ENCODE measurements around the gene DTX3. TPM values are rescaled to one million over a fixed set of nuclear protein-coding genes. Genes with fewer than 3 reads are reported as not detected.
"Not testable (repeated sequence)": the region's sequence is repeated elsewhere in the genome, so short reads cannot be mapped to it uniquely, and the experiment has no call there.

Gene DTX3
- total RNA-seq, 1 donor from 2014 or later: 31.2 TPM

GRCh38 chr12:57583008-57583831 lies 21.4 kb upstream of the DTX3 start:
- peak; percentile 66 for DNase-seq (ENCODE audit: low spot score)

GRCh38 chr12:57584050-57584449 lies 20.6 kb upstream of the DTX3 start:
- DNase-seq (ENCODE audit: low spot score): no peak

GRCh38 chr12:57584690-57585089 lies 19.9 kb upstream of the DTX3 start:
- no peak for DNase-seq (ENCODE audit: low spot score)

DNA sequence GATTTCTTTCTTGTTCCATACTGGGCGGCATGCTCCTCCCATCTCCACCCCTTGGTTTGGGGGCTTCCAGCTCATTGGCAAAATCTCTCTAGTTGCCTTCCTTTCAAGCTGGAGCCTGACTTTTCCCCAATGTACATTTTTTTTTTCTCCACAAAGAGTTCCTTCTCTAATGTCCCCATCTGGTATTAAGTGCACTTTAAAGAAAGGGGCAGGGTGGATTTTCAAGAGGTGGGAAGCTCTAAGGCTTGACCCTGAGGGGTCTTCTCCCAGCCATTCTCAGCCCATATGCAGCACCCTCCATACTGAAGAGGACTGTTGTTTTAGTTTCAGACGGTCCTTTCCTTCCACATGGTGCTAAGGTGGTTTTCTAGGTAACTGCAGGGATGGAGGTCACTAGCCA lies 19.5 kb upstream of the DTX3 start:
- no peak for DNase-seq (ENCODE audit: low spot score)

DNA sequence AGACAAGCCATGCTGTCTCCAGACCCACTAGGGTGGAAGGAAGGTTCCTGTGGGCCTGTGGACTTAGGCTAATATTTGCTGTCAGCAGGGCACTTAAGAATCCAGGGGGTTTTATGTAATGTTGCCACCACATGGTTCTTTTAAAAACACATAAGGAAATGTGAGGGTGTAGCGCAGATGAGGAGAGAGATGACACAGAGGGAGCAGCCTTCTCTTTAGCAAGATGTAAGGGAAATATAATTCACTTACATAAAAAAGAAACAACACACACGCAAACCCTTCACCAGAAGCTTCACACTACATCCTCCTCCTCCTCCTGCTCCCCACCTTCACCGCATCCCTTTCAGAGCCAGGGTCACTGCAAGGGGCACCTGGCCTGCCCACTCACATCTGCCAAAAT lies 18.5 kb upstream of the DTX3 start:
- no peak for DNase-seq (ENCODE audit: low spot score)

DNA sequence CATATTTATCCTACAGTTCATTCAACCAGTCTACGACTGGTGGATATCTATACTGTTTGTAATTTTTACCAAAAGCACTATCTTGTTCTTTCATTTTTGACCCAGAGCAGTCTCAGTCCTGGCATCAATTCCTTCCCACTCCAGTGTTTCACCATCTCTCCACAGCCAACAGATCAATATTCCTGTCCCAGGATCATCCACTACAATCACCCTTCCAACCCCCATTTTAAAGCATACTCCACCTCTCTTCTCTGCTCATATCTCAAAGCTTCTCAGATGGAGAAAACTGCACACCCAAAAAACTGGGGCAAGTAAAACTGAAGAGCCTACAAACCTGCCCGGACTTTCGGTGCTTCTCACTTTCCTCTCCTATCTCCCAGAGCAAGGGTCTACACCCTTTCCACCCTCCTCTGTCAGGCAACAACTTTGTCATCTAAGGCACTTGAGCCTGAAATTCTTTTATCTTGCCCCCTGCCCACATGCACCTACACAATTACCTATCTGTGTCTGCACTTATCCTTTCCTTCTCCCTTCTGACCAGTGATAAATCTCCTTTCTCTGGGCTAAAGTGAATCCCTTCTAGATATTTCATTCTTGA lies 17.7 kb upstream of the DTX3 start:
- no peak for DNase-seq (ENCODE audit: low spot score)

GRCh38 chr12:57588951-57589610 lies 15.5 kb upstream of the DTX3 start:
- DNase-seq (ENCODE audit: low spot score): not testable (repeated sequence)

GRCh38 chr12:57590479-57590863 lies 14.2 kb upstream of the DTX3 start:
- DNase-seq (ENCODE audit: low spot score): no peak

GRCh38 chr12:57590864-57591781 lies 13.5 kb upstream of the DTX3 start, which contains the start of gene PIP4K2C:
Gene PIP4K2C (plus strand): TSS chr12:57591192. CDS start chr12:57591290, 98 bp downstream.
- DNase-seq (ENCODE audit: low spot score): peak; percentile 79

DNA sequence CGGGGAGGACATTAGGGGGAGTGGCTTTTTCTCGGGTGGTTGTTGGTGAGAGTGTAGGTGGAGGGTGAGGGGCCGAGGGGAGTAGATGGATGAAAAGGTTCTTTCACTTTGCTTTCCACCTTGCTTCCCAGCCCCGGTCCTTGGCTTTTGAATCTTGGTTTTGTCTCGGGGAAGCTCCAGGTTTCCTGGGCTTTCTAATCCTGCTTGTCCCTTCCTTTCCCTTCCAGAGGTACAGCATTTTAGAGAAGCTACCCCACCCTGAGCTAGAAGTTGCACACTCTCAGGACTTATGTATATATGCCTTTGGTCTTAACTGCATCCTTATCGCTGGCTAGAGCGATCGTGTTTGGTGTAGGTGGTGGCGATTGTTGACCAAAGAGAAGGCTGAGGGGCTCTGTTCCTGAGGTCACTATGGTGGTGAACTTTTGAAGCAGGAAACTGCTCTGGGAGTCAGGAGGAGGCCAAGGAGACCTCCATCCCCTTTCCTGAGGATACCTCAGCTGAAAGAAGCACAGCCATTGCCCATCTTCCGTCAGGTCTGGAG lies 12.8 kb upstream of the DTX3 start:
- DNase-seq (ENCODE audit: low spot score): no peak

DNA sequence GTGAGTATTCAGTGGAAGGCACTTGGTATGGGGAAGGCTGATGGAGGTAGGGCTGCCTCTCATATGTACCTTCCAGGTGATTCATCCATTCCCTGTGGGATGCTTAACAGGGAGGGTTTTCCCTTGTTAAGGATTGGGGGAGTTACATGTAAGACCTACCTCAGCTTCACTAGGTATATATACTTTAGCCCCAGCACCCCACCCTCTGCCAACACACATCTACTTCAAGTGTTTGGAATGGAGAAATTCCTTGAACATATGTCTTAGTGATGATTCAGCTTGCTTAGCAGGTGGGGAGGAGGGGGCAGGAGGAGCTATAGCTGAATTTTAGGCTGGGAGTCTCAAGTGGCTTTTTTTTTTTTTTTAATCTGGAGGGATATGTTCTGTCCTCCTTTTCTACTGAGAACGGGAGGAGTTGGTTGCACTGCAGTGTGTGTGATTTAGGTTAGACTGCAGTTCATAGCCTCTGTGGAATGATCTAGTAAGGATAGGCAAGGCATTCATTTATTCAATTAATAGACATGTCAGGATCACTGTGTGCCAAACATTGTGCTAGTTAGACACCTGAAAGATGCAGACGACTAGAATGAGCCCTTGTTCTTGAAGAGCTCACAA lies 12.0 kb upstream of the DTX3 start:
- no peak for DNase-seq (ENCODE audit: low spot score)

DNA sequence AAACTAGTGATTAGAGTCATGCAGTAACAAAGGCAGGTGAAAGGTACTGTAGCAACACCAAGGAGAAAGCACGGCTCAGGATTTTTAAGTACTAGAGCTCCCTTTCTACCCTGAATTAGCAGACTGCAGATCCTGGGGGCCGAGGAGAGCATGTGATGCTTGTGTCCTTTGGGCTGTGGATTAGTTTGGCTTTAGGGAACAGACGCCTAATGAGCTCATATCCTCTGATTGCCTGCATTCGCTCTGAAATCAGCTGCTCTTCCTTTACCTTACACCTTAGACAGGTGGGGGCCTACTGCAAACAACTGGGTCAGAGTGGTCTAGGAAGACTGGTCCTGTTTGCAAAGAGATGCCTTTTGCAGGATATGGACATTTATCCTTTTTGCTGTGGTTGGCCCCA lies 11.4 kb upstream of the DTX3 start:
- DNase-seq (ENCODE audit: low spot score): no peak

DNA sequence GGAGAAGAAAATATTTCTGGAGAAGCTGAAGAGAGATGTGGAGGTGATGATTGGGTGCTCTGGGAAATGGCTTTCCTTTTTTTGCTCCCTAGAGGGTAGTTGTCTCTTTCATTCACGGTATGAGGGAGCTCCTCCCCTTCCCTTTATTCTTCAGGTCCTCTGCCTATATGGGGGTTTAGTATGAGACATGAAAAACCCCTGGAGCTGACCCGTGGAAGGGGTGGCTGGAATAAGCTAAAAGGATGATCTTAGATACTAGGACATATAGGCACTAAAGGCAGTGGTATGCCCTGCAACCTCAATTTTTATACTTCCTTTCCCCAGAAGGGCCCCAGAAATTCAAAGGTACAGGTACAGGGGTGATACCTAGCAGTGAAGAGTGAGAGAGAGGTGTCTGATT lies 4.2 kb upstream of the DTX3 start:
- no peak for DNase-seq (ENCODE audit: low spot score)

DNA sequence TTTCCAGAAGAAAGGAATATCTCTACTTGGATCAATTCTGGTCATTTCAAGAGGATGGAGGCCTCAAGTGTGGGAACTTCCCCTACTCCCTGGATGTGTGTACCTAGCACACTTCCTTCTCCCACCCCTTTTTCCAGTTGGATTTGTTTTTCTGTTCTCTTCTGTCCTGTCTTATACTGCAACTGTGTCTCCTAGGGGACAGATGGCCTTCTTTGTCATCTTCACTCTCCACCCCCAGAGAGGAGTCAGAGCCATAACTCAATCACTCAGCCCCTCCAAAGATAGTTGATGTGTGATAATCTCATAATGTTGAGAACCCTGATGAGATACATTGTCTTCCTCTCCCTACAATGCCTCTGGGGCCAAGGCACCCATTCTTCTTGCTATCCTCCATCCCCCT lies 2.1 kb upstream of the DTX3 start:
- no peak for DNase-seq (ENCODE audit: low spot score)

DNA sequence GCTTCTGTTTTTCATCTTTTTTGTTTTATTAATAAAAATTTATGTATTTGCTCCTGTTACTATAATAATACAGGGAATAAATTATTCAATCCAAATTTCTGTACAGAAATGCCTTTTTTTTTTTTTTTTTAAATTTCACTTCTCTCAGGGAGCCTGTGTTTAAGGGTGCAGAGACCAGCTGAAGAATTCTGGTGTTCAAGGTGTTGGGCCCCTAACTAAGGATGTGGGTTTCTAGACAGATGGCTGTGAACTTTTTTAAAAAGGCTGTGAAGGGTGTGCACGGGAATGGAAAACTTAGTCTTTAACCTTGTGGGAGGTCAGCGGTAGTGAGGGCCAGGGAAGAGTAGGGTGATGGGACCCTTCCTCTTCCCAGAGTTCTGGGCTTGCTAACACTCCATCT lies 1.3 kb upstream of the DTX3 start:
- DNase-seq (ENCODE audit: low spot score): no peak

DNA sequence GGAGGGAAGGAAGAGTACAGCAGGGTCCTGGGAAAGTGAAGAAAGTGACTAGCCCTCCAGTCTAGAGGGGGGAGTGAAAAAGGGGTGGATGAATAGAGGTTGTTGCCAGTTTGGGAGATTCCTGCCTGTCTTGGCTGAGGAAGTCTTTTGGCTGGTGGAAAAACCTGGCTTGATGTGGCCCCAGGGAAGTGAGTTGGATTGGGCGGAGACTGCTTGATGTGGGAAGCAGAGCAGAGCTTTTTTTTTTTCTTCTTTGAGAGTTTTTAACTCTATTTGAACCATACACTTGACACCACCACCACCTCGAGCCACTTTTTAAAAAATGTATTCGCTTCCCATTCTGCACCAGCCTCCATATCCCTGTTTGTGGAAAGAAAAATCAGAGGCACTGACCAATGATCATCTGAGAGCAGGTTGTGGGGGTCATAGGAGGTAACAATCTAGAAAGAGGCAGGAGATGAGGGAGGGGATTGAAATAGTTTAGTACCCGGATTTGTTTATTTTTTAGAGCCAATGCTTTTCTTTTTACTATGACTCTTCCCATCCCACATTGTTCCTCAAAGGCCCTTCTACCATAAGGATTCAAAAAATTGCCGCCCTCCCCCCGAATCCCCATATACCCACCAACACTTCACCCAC lies 690 bp upstream of the DTX3 start:
- DNase-seq (ENCODE audit: low spot score): peak; percentile 49

DNA sequence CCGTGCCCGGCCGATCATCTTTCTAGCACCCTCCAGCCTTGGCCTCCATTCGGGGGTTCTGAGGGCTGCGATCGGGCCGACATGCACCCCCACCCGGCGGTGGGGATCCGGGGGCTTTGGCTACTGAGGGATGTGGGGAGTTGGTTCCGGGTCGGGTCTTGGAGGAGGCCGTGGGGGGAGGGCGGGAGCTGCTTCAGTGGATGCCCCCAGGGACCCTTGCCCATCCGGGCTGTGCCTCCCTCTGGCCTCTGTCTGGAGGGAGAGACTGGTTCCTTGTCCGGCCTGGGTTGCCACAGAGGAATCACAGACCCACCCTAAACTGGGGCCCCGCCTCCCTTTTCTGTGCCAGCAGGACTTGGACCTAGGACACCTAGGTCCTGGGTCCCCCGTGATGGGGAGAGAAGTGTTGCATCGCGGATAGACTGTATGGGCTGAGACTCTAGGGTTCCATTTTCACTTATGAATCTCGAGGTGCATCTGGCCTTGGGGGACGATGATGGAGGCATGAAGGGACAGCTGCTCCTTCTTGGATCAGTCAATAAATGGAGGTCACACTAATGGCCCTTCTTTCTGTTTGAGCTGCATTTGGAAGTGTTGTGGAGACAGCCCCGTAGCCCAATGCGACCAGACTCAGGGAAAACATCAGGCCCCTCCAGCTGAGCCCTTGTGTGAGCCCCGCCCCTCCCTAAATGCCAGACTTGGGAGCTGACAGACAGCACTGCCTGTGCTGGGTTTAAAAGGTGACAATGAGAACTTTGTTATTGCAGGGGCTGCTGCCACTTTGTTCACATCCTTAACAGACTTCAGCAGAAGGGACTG lies 577 bp downstream of the DTX3 start:
- DNase-seq (ENCODE audit: low spot score): no peak

DNA sequence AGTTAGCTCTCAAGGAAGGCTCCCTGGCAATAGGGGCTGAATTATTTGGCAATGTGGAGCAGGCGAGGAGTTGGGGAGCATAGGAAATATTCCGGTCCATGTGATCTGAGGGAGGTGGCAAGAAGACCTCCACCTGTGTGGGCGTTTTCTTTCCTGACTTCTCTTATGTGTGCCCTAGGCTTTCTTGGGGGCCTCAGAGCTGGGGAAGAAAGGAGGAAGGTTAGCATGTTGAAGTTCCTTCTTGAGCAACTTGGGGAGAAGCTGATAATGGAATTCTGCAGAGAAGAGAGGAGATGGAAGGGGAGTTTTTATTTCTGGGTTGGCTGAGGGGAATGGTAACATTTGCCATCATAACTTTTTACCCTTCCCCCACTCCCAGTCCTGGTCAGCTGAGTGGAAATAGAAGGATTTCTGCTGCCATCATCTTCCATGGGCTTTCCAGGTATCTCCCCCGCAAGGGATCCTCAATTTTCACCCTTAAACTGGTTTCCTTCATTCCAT lies 1.2 kb downstream of the DTX3 start:
- DNase-seq (ENCODE audit: low spot score): no peak

GRCh38 chr12:57606399-57606798 lies 1.8 kb downstream of the DTX3 start:
- DNase-seq (ENCODE audit: low spot score): no peak

- no peak for DNase-seq (ENCODE audit: low spot score)
These were observed 2.2 kb downstream of the DTX3 start for GRCh38 chr12:57606821-57607220.

Data from mucosa of gallbladder (tissue), 1 donor.